Neural cell (in vitro differentiated cells): ENCODE results near the gene PROC. TPM values are rescaled to one million over a fixed set of nuclear protein-coding genes. Genes with fewer than 3 reads are reported as not detected.

Experiments used
- H2AFZ ChIP-seq: fragments of 200-600, 300-800 bp; sonication (generic), shearing (Covaris generic); 2 replicates; pipeline ENCODE4 v1.6.0; 2014; ENCODE audit warnings: low read depth, mild to moderate bottlenecking, antibody characterized with exemption, low read length, moderate library complexity
- H3F3A ChIP-seq: fragments of 200-600 bp; shearing (Covaris generic); 2 replicates; pipeline ENCODE4 v1.6.1; 2016; ENCODE audit warnings: mild to moderate bottlenecking, moderate library complexity, mixed read lengths, antibody characterized with exemption, low read length; ENCODE audit not compliant: insufficient read depth, poor library complexity, severe bottlenecking
- H3K27ac ChIP-seq: fragments of 200-600, 300-800 bp; sonication (generic), shearing (Covaris generic); 2 replicates; pipeline ENCODE4 v1.5.1; 2014; ENCODE audit warnings: mild to moderate bottlenecking, low read length, moderate library complexity
- H3K27me3 ChIP-seq: fragments of 300-800, 200-600 bp; sonication (generic), shearing (Covaris generic); 2 replicates; pipeline ENCODE4 v1.6.0; 2014; ENCODE audit warnings: mild to moderate bottlenecking, low read depth, low read length, moderate library complexity; ENCODE audit not compliant: insufficient read depth
- H3K36me3 ChIP-seq: fragments of 300-800, 200-600 bp; sonication (generic), shearing (Covaris generic); 2 replicates; pipeline ENCODE4 v1.5.1; 2014; ENCODE audit warnings: mild to moderate bottlenecking, antibody characterized with exemption, low read length, moderate library complexity; ENCODE audit not compliant: insufficient read depth
- H3K4me2 ChIP-seq: fragments of 300-800, 200-600 bp; sonication (generic), shearing (Covaris generic); 2 replicates; pipeline ENCODE4 v1.6.0; 2014; ENCODE audit warnings: mild to moderate bottlenecking, low read length
- H3K4me3 ChIP-seq: fragments of 300-800, 200-600 bp; sonication (generic), shearing (Covaris generic); 2 replicates; pipeline ENCODE4 v1.5.1; 2014; ENCODE audit warnings: mild to moderate bottlenecking, low read length, moderate library complexity
- H3K79me2 ChIP-seq: fragments of 200-600 bp; shearing (Covaris generic); replicated peaks from 2 replicates; pipeline ENCODE4 v1.6.0; 2014; ENCODE audit warnings: mild to moderate bottlenecking, low read length, moderate library complexity; ENCODE audit not compliant: insufficient read depth
- H3K9ac ChIP-seq: fragments of 300-800, 200-600 bp; sonication (generic), shearing (Covaris generic); 2 replicates; pipeline ENCODE4 v1.6.1; 2016; ENCODE audit warnings: mild to moderate bottlenecking, low read length, mixed read lengths
- H3K9me2 ChIP-seq: fragments of 200-600 bp; shearing (Covaris generic); 2 replicates; pipeline ENCODE4 v1.6.1; 2016; ENCODE audit warnings: mild to moderate bottlenecking, low read length, mixed read lengths; ENCODE audit not compliant: insufficient read depth
- H3K9me3 ChIP-seq: fragments of 200-600, 300-800 bp; sonication (generic), shearing (Covaris generic); 2 replicates; pipeline ENCODE4 v1.6.1; 2016; ENCODE audit warnings: mild to moderate bottlenecking, mixed run types, low read length, moderate library complexity, mixed read lengths
- H4K20me1 ChIP-seq: fragments of 200-600 bp; shearing (Covaris generic); 2 replicates; pipeline ENCODE4 v1.6.1; 2016; ENCODE audit warnings: mild to moderate bottlenecking, mixed run types; ENCODE audit not compliant: insufficient read depth
- EP300 ChIP-seq: fragments of 450-650 bp; conservative IDR thresholded peaks from 2 replicates; pipeline ENCODE4 v1.6.1; 2014; ENCODE audit warnings: antibody characterized with exemption, mild to moderate bottlenecking, moderate library complexity; ENCODE audit not compliant: poor library complexity, severe bottlenecking
- EZH2 ChIP-seq: fragments of 200-600, 300-800 bp; shearing (Covaris generic), sonication (generic); IDR thresholded peaks from 2 replicates; pipeline ENCODE4 v1.6.1; 2014; ENCODE audit warnings: antibody characterized with exemption, low read length, borderline replicate concordance, mild to moderate bottlenecking; ENCODE audit not compliant: insufficient read depth, poor library complexity, severe bottlenecking
- MXI1 ChIP-seq: fragments of 450-650 bp; conservative IDR thresholded peaks from 2 replicates; pipeline ENCODE4 v1.6.1; 2014; ENCODE audit warnings: antibody characterized with exemption, mild to moderate bottlenecking; ENCODE audit not compliant: poor library complexity, severe bottlenecking
- POLR2AphosphoS5 ChIP-seq: IDR thresholded peaks from 2 replicates; pipeline ENCODE4 v1.6.1; 2012
- RAD21 ChIP-seq: fragments of 450-650 bp; conservative IDR thresholded peaks from 2 replicates; pipeline ENCODE4 v1.6.1; 2014; ENCODE audit warnings: antibody characterized with exemption, mild to moderate bottlenecking, moderate library complexity
- SMC3 ChIP-seq: fragments of 450-650 bp; conservative IDR thresholded peaks from 2 replicates; pipeline ENCODE4 v1.6.1; 2014; ENCODE audit warnings: antibody characterized with exemption, mild to moderate bottlenecking, moderate library complexity; ENCODE audit not compliant: poor library complexity
- TAF1 ChIP-seq: IDR thresholded peaks from 2 replicates; pipeline ENCODE4 v1.6.1; 2012; ENCODE audit warnings: low read depth
- polyA plus RNA-seq: library from polyadenylated mRNA; depleted of rRNA; stranded (reverse); fragments of >200 nt; gene quantifications from 2 replicates; pipeline ENCODE4 v1.2.3, GENCODE V29; 2014
- TF ChIP-seq, protein P1 (sequence below): fragments of 450-650 bp; IDR thresholded peaks from 2 replicates; pipeline ENCODE4 v1.5.1; 2014; ENCODE audit warnings: antibody characterized with exemption, mild to moderate bottlenecking, moderate library complexity; ENCODE audit not compliant: poor library complexity, severe bottlenecking
- TF ChIP-seq, protein P2 (sequence below): IDR thresholded peaks from 2 replicates; pipeline ENCODE4 v1.6.1; 2012; ENCODE audit warnings: borderline replicate concordance

Gene PROC
- polyA plus RNA-seq, 1 donor from 2014 or later, result 0.33 TPM

DNA sequence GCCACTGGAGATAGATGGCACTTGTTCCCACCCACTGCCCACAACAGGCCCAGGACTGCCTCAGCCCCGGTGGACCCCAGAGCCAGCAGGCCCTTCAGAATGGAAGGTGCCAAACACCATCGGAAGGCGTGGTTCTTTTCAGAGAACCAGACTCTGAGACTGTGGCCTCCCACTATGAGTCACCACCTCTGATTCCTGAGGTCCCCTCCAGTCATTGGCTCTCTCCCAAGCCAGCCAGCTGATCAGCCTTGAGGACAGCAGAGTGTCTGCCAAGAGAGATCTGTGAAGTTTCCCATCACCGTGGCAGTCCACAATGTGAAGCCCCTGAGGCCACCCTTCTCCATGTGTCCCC is 20.0 kb upstream of the PROC start:
- Histone ChIP-seq H2AFZ (no peak overlapping the region), H4K20me1 (no peaks in the 10 kb centered on the region), H3K4me2 (no peak overlapping the region), H3K9me3 (no peaks in the 10 kb centered on the region), H3K4me3 (no peak overlapping the region), H3K27ac (no peak overlapping the region), H3K79me2 (no peaks in the 10 kb centered on the region), H3F3A (no peaks in the 10 kb centered on the region), H3K36me3 (no peaks in the 10 kb centered on the region), H3K9me2 (no peaks in the 10 kb centered on the region), H3K9ac (no peak overlapping the region), H3K27me3 (no peaks in the 10 kb centered on the region)
- TF ChIP-seq SMC3 (no peak), MXI1 (no peak), POLR2AphosphoS5 (no peak), EP300 (no peak), RAD21 (no peak), TAF1 (no peak), EZH2 (no peak)
- TF ChIP-seq, protein P1, sequence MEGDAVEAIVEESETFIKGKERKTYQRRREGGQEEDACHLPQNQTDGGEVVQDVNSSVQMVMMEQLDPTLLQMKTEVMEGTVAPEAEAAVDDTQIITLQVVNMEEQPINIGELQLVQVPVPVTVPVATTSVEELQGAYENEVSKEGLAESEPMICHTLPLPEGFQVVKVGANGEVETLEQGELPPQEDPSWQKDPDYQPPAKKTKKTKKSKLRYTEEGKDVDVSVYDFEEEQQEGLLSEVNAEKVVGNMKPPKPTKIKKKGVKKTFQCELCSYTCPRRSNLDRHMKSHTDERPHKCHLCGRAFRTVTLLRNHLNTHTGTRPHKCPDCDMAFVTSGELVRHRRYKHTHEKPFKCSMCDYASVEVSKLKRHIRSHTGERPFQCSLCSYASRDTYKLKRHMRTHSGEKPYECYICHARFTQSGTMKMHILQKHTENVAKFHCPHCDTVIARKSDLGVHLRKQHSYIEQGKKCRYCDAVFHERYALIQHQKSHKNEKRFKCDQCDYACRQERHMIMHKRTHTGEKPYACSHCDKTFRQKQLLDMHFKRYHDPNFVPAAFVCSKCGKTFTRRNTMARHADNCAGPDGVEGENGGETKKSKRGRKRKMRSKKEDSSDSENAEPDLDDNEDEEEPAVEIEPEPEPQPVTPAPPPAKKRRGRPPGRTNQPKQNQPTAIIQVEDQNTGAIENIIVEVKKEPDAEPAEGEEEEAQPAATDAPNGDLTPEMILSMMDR, result no peak
- TF ChIP-seq, protein P2, sequence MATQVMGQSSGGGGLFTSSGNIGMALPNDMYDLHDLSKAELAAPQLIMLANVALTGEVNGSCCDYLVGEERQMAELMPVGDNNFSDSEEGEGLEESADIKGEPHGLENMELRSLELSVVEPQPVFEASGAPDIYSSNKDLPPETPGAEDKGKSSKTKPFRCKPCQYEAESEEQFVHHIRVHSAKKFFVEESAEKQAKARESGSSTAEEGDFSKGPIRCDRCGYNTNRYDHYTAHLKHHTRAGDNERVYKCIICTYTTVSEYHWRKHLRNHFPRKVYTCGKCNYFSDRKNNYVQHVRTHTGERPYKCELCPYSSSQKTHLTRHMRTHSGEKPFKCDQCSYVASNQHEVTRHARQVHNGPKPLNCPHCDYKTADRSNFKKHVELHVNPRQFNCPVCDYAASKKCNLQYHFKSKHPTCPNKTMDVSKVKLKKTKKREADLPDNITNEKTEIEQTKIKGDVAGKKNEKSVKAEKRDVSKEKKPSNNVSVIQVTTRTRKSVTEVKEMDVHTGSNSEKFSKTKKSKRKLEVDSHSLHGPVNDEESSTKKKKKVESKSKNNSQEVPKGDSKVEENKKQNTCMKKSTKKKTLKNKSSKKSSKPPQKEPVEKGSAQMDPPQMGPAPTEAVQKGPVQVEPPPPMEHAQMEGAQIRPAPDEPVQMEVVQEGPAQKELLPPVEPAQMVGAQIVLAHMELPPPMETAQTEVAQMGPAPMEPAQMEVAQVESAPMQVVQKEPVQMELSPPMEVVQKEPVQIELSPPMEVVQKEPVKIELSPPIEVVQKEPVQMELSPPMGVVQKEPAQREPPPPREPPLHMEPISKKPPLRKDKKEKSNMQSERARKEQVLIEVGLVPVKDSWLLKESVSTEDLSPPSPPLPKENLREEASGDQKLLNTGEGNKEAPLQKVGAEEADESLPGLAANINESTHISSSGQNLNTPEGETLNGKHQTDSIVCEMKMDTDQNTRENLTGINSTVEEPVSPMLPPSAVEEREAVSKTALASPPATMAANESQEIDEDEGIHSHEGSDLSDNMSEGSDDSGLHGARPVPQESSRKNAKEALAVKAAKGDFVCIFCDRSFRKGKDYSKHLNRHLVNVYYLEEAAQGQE, result no peak

DNA sequence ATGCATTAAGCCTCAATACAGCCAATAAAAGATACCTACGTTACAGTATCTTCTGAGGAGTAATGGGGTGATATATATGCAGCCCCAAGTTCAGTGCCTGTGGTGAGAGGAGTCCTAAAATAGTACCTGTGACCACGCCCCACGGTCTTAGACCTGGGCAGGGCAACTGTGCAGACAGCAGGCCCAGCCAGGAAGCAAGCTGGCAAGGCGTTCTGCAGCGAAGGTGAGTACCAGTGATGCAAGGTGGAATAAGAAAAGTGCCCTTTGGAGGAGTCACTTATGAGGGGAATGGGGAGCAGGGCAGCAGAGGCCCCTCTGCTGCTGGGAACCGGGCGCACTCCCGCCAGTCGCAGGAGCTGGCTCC is 17.7 kb upstream of the PROC start:
- no peak overlapping the region for H3K9ac ChIP-seq

More for the DNA sequence above, 17.7 kb upstream of the PROC start:
- Histone ChIP-seq H3K27ac (no peak overlapping the region), H3K27me3 (no peaks in the 10 kb centered on the region), H4K20me1 (no peaks in the 10 kb centered on the region), H3K4me2 (no peak overlapping the region), H3K9me3 (no peaks in the 10 kb centered on the region), H3K36me3 (no peaks in the 10 kb centered on the region), H3K79me2 (no peaks in the 10 kb centered on the region), H2AFZ (no peak overlapping the region), H3F3A (no peaks in the 10 kb centered on the region), H3K9me2 (no peaks in the 10 kb centered on the region), H3K4me3 (no peak overlapping the region)
- TF ChIP-seq POLR2AphosphoS5, result no peak
- TF ChIP-seq EP300, result no peak
- no peak for TF ChIP-seq RAD21
- TF ChIP-seq, protein P1, result no peak
- TF ChIP-seq TAF1, result no peak
- no peak for TF ChIP-seq SMC3
